Measurements from ENCODE around the gene LAMP1.
"Not testable (repeated sequence)": the region's sequence is repeated elsewhere in the genome, so short reads cannot be mapped to it uniquely, and the experiment has no call there.

LAMP1 gene

GRCh38 chr13:113327766-113328471 is 30.9 kb downstream of the LAMP1 start:
- DNase-seq (ENCODE audit: low read depth) = no peak

GRCh38 chr13:113328851-113329250 is 31.8 kb downstream of the LAMP1 start:
- no peak for DNase-seq (ENCODE audit: low read depth)

GRCh38 chr13:113329656-113330312 is 32.7 kb downstream of the LAMP1 start:
- DNase-seq (ENCODE audit: low read depth) = no peak

GRCh38 chr13:113332615-113333014 is 35.6 kb downstream of the LAMP1 start:
- no peak for DNase-seq (ENCODE audit: low read depth)

- DNase-seq (ENCODE audit: low read depth) = no peak
Measured at GRCh38 chr13:113333076-113333475, 36.0 kb downstream of the LAMP1 start.

GRCh38 chr13:113337556-113337955 is 40.5 kb downstream of the LAMP1 start:
- DNase-seq (ENCODE audit: low read depth) = no peak

- DNase-seq (ENCODE audit: low read depth) = no peak
Measured at GRCh38 chr13:113337976-113338375, 40.9 kb downstream of the LAMP1 start.

- no peak for DNase-seq (ENCODE audit: low read depth)
Measured at GRCh38 chr13:113338451-113338850, 41.4 kb downstream of the LAMP1 start.

- no peak for DNase-seq (ENCODE audit: low read depth)
Measured at GRCh38 chr13:113342820-113343691, 46.0 kb downstream of the LAMP1 start.

- DNase-seq (ENCODE audit: low read depth) = no peak
Measured at GRCh38 chr13:113343692-113343968, 46.6 kb downstream of the LAMP1 start.

- DNase-seq (ENCODE audit: low read depth) = no peak
Measured at GRCh38 chr13:113345486-113345885, 48.4 kb downstream of the LAMP1 start.

- not testable (repeated sequence) for DNase-seq (ENCODE audit: low read depth)
Measured at GRCh38 chr13:113347736-113348225, 50.7 kb downstream of the LAMP1 start.

- no peak for DNase-seq (ENCODE audit: low read depth)
Measured at GRCh38 chr13:113348591-113348990, 51.6 kb downstream of the LAMP1 start.

- DNase-seq (ENCODE audit: low read depth) = no peak
Measured at GRCh38 chr13:113349050-113349449, 52.0 kb downstream of the LAMP1 start.

- no peak for DNase-seq (ENCODE audit: low read depth)
Measured at GRCh38 chr13:113349491-113349890, 52.5 kb downstream of the LAMP1 start.

GRCh38 chr13:113350065-113350937 is 53.3 kb downstream of the LAMP1 start:
- DNase-seq (ENCODE audit: low read depth) = no peak

- no peak for DNase-seq (ENCODE audit: low read depth)
Measured at GRCh38 chr13:113350938-113351335, 53.9 kb downstream of the LAMP1 start.

GRCh38 chr13:113351514-113352026 is 54.5 kb downstream of the LAMP1 start:
- no peak for DNase-seq (ENCODE audit: low read depth)

- no peak for DNase-seq (ENCODE audit: low read depth)
Measured at GRCh38 chr13:113353254-113353653, 56.2 kb downstream of the LAMP1 start.

- no peak for DNase-seq (ENCODE audit: low read depth)
Measured at GRCh38 chr13:113354831-113355610, 58.0 kb downstream of the LAMP1 start.

- DNase-seq (ENCODE audit: low read depth) = no peak
Measured at GRCh38 chr13:113355621-113356020, 58.6 kb downstream of the LAMP1 start.

All from GM04504 (cell line).